Ectodermal cell (in vitro differentiated cells): ENCODE measurements around the gene CD7.

ENCODE experiments used
- H3K27ac ChIP-seq: 2 replicates; pipeline ENCODE4 v1.7.0; 2013; ENCODE audit warnings: mild to moderate bottlenecking, low read depth, low read length; ENCODE audit not compliant: insufficient read depth, poor library complexity, severe bottlenecking
- H3K27me3 ChIP-seq: 2 replicates; pipeline ENCODE4 v1.7.0; 2013; ENCODE audit warnings: mild to moderate bottlenecking, low read length; ENCODE audit not compliant: insufficient read depth, control insufficient read depth, poor library complexity, severe bottlenecking
- H3K36me3 ChIP-seq: one replicate; pipeline ENCODE4 v1.7.0; 2013; ENCODE audit warnings: low read length; ENCODE audit not compliant: control insufficient read depth, insufficient read depth
- H3K4me1 ChIP-seq: one replicate; pipeline ENCODE4 v1.7.0; 2013; ENCODE audit warnings: low read length; ENCODE audit not compliant: control insufficient read depth, insufficient read depth
- H3K4me3 ChIP-seq: 2 replicates; pipeline ENCODE4 v1.7.0; 2013; ENCODE audit warnings: low read depth, low read length, control low read depth; ENCODE audit not compliant: insufficient read depth
- H3K9me3 ChIP-seq: 2 replicates; pipeline ENCODE4 v1.7.0; 2013; ENCODE audit warnings: mild to moderate bottlenecking, low read length, moderate library complexity; ENCODE audit not compliant: control insufficient read depth
- WGBS, 2 experiments: methylation state at CpG; one replicate each; pipeline ENCODE4 v1.1.7; 2013; ENCODE audit warnings: missing lambda C conversion rate in 2 of 2; 5-methylcytosine and 5-hydroxymethylcytosine counted together

The CD7 gene

GRCh38 chr17:82274134-82275020 is 43.0 kb downstream of the CD7 start:
- H3K27me3 ChIP-seq = peaks cover 8% of the 10 kb centered on the region
- H3K36me3 ChIP-seq = peaks cover 7% of the 10 kb centered on the region
- WGBS, 2 experiments = 89 to 90% methylated on average over 27 of the region's 27 CpGs
- H3K9me3 ChIP-seq = no peaks in the 10 kb centered on the region
- no peak overlapping the region for H3K27ac ChIP-seq
- H3K4me1 ChIP-seq = peaks cover 9% of the 10 kb centered on the region
- H3K4me3 ChIP-seq = peak overlapping the region; percentile 91

- Histone ChIP-seq H3K9me3 (no peaks in the 10 kb centered on the region), H3K4me1 (peaks cover 9% of the 10 kb centered on the region), H3K27ac (peak within 1 kb of the TSS; percentile 100), H3K27me3 (peaks cover 8% of the 10 kb centered on the region), H3K4me3 (peak within 1 kb of the TSS; percentile 91), H3K36me3 (peaks cover 10% of the 10 kb centered on the region)
- 5% methylated on average over 80 of the region's 80 CpGs for WGBS, 2 experiments
Observed at GRCh38 chr17:82273327-82274133, 43.9 kb downstream of the CD7 start, which contains the start of gene CSNK1D. Gene CSNK1D (minus strand): TSS chr17:82273700. CDS start chr17:82273381, 319 bp downstream.

GRCh38 chr17:82272495-82273326 is 44.7 kb downstream of the CD7 start:
- Histone ChIP-seq H3K9me3 (no peaks in the 10 kb centered on the region), H3K4me1 (peaks cover 9% of the 10 kb centered on the region), H3K4me3 (peak overlapping the region; percentile 91), H3K27ac (peak overlapping the region; percentile 100), H3K27me3 (peaks cover 8% of the 10 kb centered on the region), H3K36me3 (peaks cover 15% of the 10 kb centered on the region)
- whole genome bisulfite sequencing, 2 experiments = 0% methylated on average over 47 to 52 of the region's 57 CpGs

- Histone ChIP-seq H3K27ac (no peak overlapping the region), H3K9me3 (no peaks in the 10 kb centered on the region), H3K36me3 (peaks cover 16% of the 10 kb centered on the region), H3K27me3 (peaks cover 8% of the 10 kb centered on the region), H3K4me3 (peak overlapping the region; percentile 91), H3K4me1 (peaks cover 9% of the 10 kb centered on the region)
- 96 to 98% methylated on average over 6 of the region's 6 CpGs for WGBS, 2 experiments
Observed at GRCh38 chr17:82271401-82271800, 46.0 kb downstream of the CD7 start.

GRCh38 chr17:82270651-82271050 is 46.8 kb downstream of the CD7 start:
- peaks cover 22% of the 10 kb centered on the region for H3K36me3 ChIP-seq
- H3K27ac ChIP-seq = no peak overlapping the region
- WGBS, 2 experiments = 94 to 97% methylated on average over 12 of the region's 12 CpGs

GRCh38 chr17:82269882-82270500 is 47.4 kb downstream of the CD7 start:
- Histone ChIP-seq H3K4me1 (peaks cover 9% of the 10 kb centered on the region), H3K36me3 (peaks cover 27% of the 10 kb centered on the region), H3K9me3 (no peaks in the 10 kb centered on the region), H3K4me3 (no peak overlapping the region), H3K27me3 (peaks cover 8% of the 10 kb centered on the region), H3K27ac (no peak overlapping the region)
- 94% methylated on average over 13 of the region's 13 CpGs for WGBS, 2 experiments

More at GRCh38 chr17:82270651-82271050, 46.8 kb downstream of the CD7 start:
- H3K4me1 ChIP-seq = peaks cover 9% of the 10 kb centered on the region
- H3K4me3 ChIP-seq = no peak overlapping the region
- H3K27me3 ChIP-seq = peaks cover 8% of the 10 kb centered on the region
- no peaks in the 10 kb centered on the region for H3K9me3 ChIP-seq

- Histone ChIP-seq H3K4me1 (peaks cover 9% of the 10 kb centered on the region), H3K27me3 (peaks cover 6% of the 10 kb centered on the region), H3K4me3 (no peak overlapping the region), H3K36me3 (peaks cover 30% of the 10 kb centered on the region), H3K9me3 (no peaks in the 10 kb centered on the region), H3K27ac (no peak overlapping the region)
- 88 to 89% methylated on average over 10 of the region's 10 CpGs for WGBS, 2 experiments
Observed at GRCh38 chr17:82269138-82269881, 48.1 kb downstream of the CD7 start.

- Histone ChIP-seq H3K9me3 (no peaks in the 10 kb centered on the region), H3K4me3 (no peak overlapping the region), H3K27me3 (no peaks in the 10 kb centered on the region), H3K36me3 (peaks cover 45% of the 10 kb centered on the region), H3K4me1 (peaks cover 9% of the 10 kb centered on the region), H3K27ac (no peak overlapping the region)
- 92 to 93% methylated on average over 21 of the region's 21 CpGs for WGBS, 2 experiments
Observed at GRCh38 chr17:82267575-82268379, 49.6 kb downstream of the CD7 start.
